Stomach (tissue), 9 donors: ENCODE measurements around the gene GPR68. TPM values are rescaled to one million over a fixed set of nuclear protein-coding genes. Genes with fewer than 3 reads are reported as not detected.

ENCODE experiments used
- DNase-seq, 2 donors: peaks; one replicate each; pipeline versions ENCODE4 v3.0.0 to v3.0.0-alpha.2; 2013 to 2019
- H3K27ac ChIP-seq, 5 donors: fragments of 200-600 bp in 4 of 5; sonication (generic) in 4 of 5; one replicate each; pipeline ENCODE4 v1.5.1; 2013 to 2019; ENCODE audit warnings: mild to moderate bottlenecking in 1 of 5, moderate library complexity in 1 of 5
- H3K27me3 ChIP-seq, 3 donors: fragments of 200-600 bp; sonication (generic); one replicate each; pipeline ENCODE4 v1.5.1; 2017 to 2019; ENCODE audit warnings: mixed run types in 1 of 3
- H3K36me3 ChIP-seq, 4 donors: fragments of 200-600 bp; sonication (generic); 1 replicate in 3 of 4; 2 replicates in 1 of 4; pipeline ENCODE4 v1.5.1; 2016 to 2019
- H3K4me1 ChIP-seq, 4 donors: fragments of 200-600 bp; sonication (generic); one replicate each; pipeline ENCODE4 v1.5.1; 2016 to 2019
- H3K4me3 ChIP-seq, 4 donors: fragments of 200-600 bp; sonication (generic) in 3 of 4; one replicate each; pipeline ENCODE4 v1.5.1; 2016 to 2019; ENCODE audit warnings: mild to moderate bottlenecking in 1 of 4
- H3K9me3 ChIP-seq, 4 donors: fragments of 200-600 bp; sonication (generic); one replicate each; pipeline ENCODE4 v1.5.1; 2016 to 2019
- CTCF ChIP-seq, 7 experiments: fragments of 450-650 bp in 4 of 7; fragments of 200-600 bp in 3 of 7; sonication (generic) in 3 of 7; IDR thresholded peaks; one replicate each; pipeline ENCODE4 v1.5.1; 2016 to 2019; ENCODE audit warnings: antibody characterized with exemption in 7 of 7, control low read depth in 2 of 7, mild to moderate bottlenecking in 1 of 7
- EP300 ChIP-seq: sonication (generic); formaldehyde crosslinking; IDR thresholded peaks from one replicate; pipeline ENCODE4 v1.6.1; 2017; ENCODE audit warnings: antibody characterized with exemption
- POLR2A ChIP-seq, 4 donors: fragments of 450-650 bp; IDR thresholded peaks; one replicate each; pipeline ENCODE4 v1.6.1; 2016; ENCODE audit warnings: antibody characterized with exemption in 4 of 4, control low read depth in 2 of 4, mild to moderate bottlenecking in 1 of 4, moderate library complexity in 1 of 4
- POLR2AphosphoS5 ChIP-seq, 3 donors: sonication (generic); formaldehyde crosslinking; IDR thresholded peaks; one replicate each; pipeline ENCODE4 v1.6.1; 2016; ENCODE audit warnings: antibody characterized with exemption in 3 of 3
- WGBS, 5 donors: extraction: QIAGEN DNeasy Blood & Tissue Kit in 3 of 5; methylation state at CpG; one replicate each; pipeline versions ENCODE4 v1.1.5 to v1.1.7; 2013 to 2018; 5-methylcytosine and 5-hydroxymethylcytosine counted together
- intact Hi-C: fragments of 100-400 bp; cut with DNase I; formaldehyde crosslinking; loops from one replicate; pipeline ENCODE4 v1.15.1; 2023; ENCODE audit warnings: low total_unique reads
- polyA plus RNA-seq, 3 donors: library from polyadenylated mRNA; stranded (reverse); fragments of 200-250 nt; gene quantifications; one replicate each; pipeline ENCODE4 v1.2.3, GENCODE V29; 2013
- total RNA-seq, 5 donors: library from RNA; depleted of rRNA; stranded (reverse); fragments of >200 nt; gene quantifications; one replicate each; pipeline versions ENCODE4 v1.1.0 to v1.2.3, GENCODE V29; 2014 to 2016
- donor health status: healthy with polysubstance abuse.
- donor health status: Bipolar disorder and iron deficiency.
- donor health status: healthy.

The GPR68 gene
- total and polyA plus RNA-seq, 8 donors = 1.9 to 19.3 (median 9.0) TPM; not detected in 2

GRCh38 chr14:91265404-91265803, 20.9 kb upstream of the GPR68 start:
- intact Hi-C loops = no loop called here
- peaks cover 0 to 7% (median 0%) of the 10 kb centered on the region in 3 donors for H3K27me3 ChIP-seq
- no peak for DNase-seq
- no peak for TF ChIP-seq POLR2A (IDR thresholded peaks at IDR 0.05)
- no peak for TF ChIP-seq EP300
- TF ChIP-seq POLR2AphosphoS5 (IDR thresholded peaks at IDR 0.05) = no peak
- no peak overlapping the region for H3K4me3 ChIP-seq
- no peaks in the 10 kb centered on the region for H3K9me3 ChIP-seq
- H3K27ac ChIP-seq = peak overlapping the region in 1 of 5 donors; percentile 55
- WGBS, 5 donors = 72 to 84% (median 83%) methylated on average over 7 of the region's 7 CpGs
- H3K36me3 ChIP-seq = no peaks in the 10 kb centered on the region
- H3K4me1 ChIP-seq = peaks cover 21 to 39% (median 30%) of the 10 kb centered on the region in 4 donors

GRCh38 chr14:91264151-91265150, 19.9 kb upstream of the GPR68 start:
- TF ChIP-seq POLR2AphosphoS5 (IDR thresholded peaks at IDR 0.05) (no peak), EP300 (no peak), CTCF (IDR thresholded peaks at IDR 0.05) (no peak), POLR2A (IDR thresholded peaks at IDR 0.05) (no peak)
- Histone ChIP-seq H3K27me3 (peaks cover 0 to 7% (median 0%) of the 10 kb centered on the region in 3 donors), H3K4me1 (peaks cover 20 to 29% (median 22%) of the 10 kb centered on the region in 4 donors), H3K4me3 (peak overlapping the region; percentile 44 to 54 (median 47)), H3K36me3 (no peaks in the 10 kb centered on the region), H3K27ac (peak overlapping the region; percentile 55 to 74 (median 64)), H3K9me3 (no peaks in the 10 kb centered on the region)
- intact Hi-C loops = no loop called here
- WGBS, 5 donors = 8 to 42% (median 10%) methylated on average over 17 to 69 of the region's 69 CpGs
- DNase-seq = peak; percentile 57 to 75

GRCh38 chr14:91263329-91263728, 18.8 kb upstream of the GPR68 start:
- Histone ChIP-seq H3K27ac (peak overlapping the region in 2 of 5 donors; percentile 55 to 60), H3K9me3 (no peaks in the 10 kb centered on the region), H3K4me1 (peaks cover 16 to 24% (median 17%) of the 10 kb centered on the region in 4 donors), H3K4me3 (peak overlapping the region in 2 of 4 donors; percentile 46 to 48), H3K27me3 (peaks cover 0 to 7% (median 0%) of the 10 kb centered on the region in 3 donors), H3K36me3 (no peaks in the 10 kb centered on the region)
- 70 to 98% (median 89%) methylated on average over 2 of the region's 2 CpGs for WGBS, 5 donors
- no peak for TF ChIP-seq POLR2AphosphoS5 (IDR thresholded peaks at IDR 0.05)
- no peak for TF ChIP-seq EP300
- TF ChIP-seq CTCF (IDR thresholded peaks at IDR 0.05) = no peak
- TF ChIP-seq POLR2A (IDR thresholded peaks at IDR 0.05) = no peak
- no peak for DNase-seq
- intact Hi-C loops = no loop called here

GRCh38 chr14:91261986-91262549, 17.6 kb upstream of the GPR68 start:
- Histone ChIP-seq H3K4me1 (peaks cover 17 to 31% (median 24%) of the 10 kb centered on the region in 4 donors), H3K27me3 (peaks cover 0 to 7% (median 0%) of the 10 kb centered on the region in 3 donors), H3K27ac (peak overlapping the region in 1 of 5 donors; percentile 8), H3K9me3 (no peaks in the 10 kb centered on the region), H3K36me3 (no peaks in the 10 kb centered on the region), H3K4me3 (no peak overlapping the region)
- 82 to 88% (median 86%) methylated on average over 11 of the region's 11 CpGs for WGBS, 5 donors
- TF ChIP-seq CTCF (IDR thresholded peaks at IDR 0.05) (no peak), EP300 (no peak), POLR2A (IDR thresholded peaks at IDR 0.05) (no peak), POLR2AphosphoS5 (IDR thresholded peaks at IDR 0.05) (no peak)
- DNase-seq = no peak
- intact Hi-C loops = no loop called here
